H1 (cell line): ENCODE results near the gene ELAPOR1. TPM values are rescaled to one million over a fixed set of nuclear protein-coding genes. Genes with fewer than 3 reads are reported as not detected.

Experiments
- JUN ChIP-seq: IDR thresholded peaks from 2 replicates; pipeline ENCODE4 v1.6.1; 2011; ENCODE audit warnings: low read depth, mild to moderate bottlenecking, improper control_type of control experiment, low read length
- SP2 ChIP-seq: IDR thresholded peaks from 2 replicates; pipeline ENCODE4 v1.6.1; 2012; ENCODE audit warnings: mild to moderate bottlenecking, low read length, inconsistent platforms
- TAF7 ChIP-seq: optimal IDR thresholded peaks from 2 replicates; pipeline ENCODE3; 2011; ENCODE audit warnings: low read depth, mild to moderate bottlenecking, inconsistent platforms, low read length, moderate library complexity, borderline replicate concordance
- polyA plus RNA-seq, 7 experiments: library from polyadenylated mRNA; depleted of rRNA in 3 of 7; stranded (reverse) in 5 of 7; unstranded in 2 of 7; fragments of >200 nt in 5 of 7; fragments of 200-250 nt in 2 of 7; gene quantifications; 1 replicate in 5 of 7; 2 replicates in 1 of 7; 4 replicates in 1 of 7; pipeline versions ENCODE4 v1.2.1 to v1.2.3, GENCODE V29; 2011 to 2013; ENCODE audit warnings: missing spikeins in 2 of 7, mixed read lengths in 2 of 7
- total RNA-seq: library from RNA; stranded (reverse); fragmentation: NEBNext Ultra II Directional; extraction: Animal tissue kit (Norgen Biotek cat#: 25700); gene quantifications from 2 replicates; pipeline ENCODE4 v1.2.1, GENCODE V29; 2021
- TF ChIP-seq, protein P1 (sequence below): IDR thresholded peaks from 2 replicates; pipeline ENCODE4 v1.6.1; 2011; ENCODE audit warnings: low read length, improper control_type of control experiment

ELAPOR1 gene
- total and polyA plus RNA-seq, 2 of the 8 experiments (the other 6 are each of a cell fraction or from before 2014, with no cell fraction given), result 1.2 to 2.5 TPM

- TF ChIP-seq TAF7 (no peak), JUN (no peak), SP2 (no peak)
- TF ChIP-seq, protein P1, sequence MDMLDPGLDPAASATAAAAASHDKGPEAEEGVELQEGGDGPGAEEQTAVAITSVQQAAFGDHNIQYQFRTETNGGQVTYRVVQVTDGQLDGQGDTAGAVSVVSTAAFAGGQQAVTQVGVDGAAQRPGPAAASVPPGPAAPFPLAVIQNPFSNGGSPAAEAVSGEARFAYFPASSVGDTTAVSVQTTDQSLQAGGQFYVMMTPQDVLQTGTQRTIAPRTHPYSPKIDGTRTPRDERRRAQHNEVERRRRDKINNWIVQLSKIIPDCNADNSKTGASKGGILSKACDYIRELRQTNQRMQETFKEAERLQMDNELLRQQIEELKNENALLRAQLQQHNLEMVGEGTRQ, result no peak
Observed at GRCh38 chr1:109131059-109131458, 17.1 kb downstream of the ELAPOR1 start (continued).
